Endothelial cell of umbilical vein (primary cell): Measurements from ENCODE around the gene SPATS2L. TPM values are rescaled to one million over a fixed set of nuclear protein-coding genes. Genes with fewer than 3 reads are reported as not detected.

Source experiments
- BruUV-seq: library from RNA; stranded (reverse); fragments of 400-500 nt; replicated peaks from 2 replicates; lab custom pipeline; 2021; lab: Mats Ljungman, UMichigan
- CTCF ChIA-PET: fragments of 300-600, 350-600 bp; sonication (Branson Sonifier 250); formaldehyde crosslinking; loops from one replicate; lab custom pipeline; 2021; ENCODE audit warnings: antibody characterized with exemption, inconsistent platforms; lab: Charles Lee
- POLR2A ChIA-PET: fragments of 300-600, 350-600 bp; sonication (Branson Sonifier 250); formaldehyde crosslinking; loops from one replicate; lab custom pipeline; 2021; ENCODE audit warnings: antibody characterized with exemption, inconsistent platforms; lab: Charles Lee
- DNase-seq: peaks from one replicate; pipeline ENCODE4 v3.0.0-alpha.2; 2011; ENCODE audit warnings: low read depth, low spot score
- FAIRE-seq: peaks from 2 replicates; lab custom pipeline; 2011; peaks lifted over from hg19 to GRCh38; lab: Jason Lieb, UNC
- H2AFZ ChIP-seq: 2 replicates; pipeline ENCODE4 v1.6.0; 2012; ENCODE audit warnings: low read depth, low read length, control low read depth, inconsistent platforms
- H3K27ac ChIP-seq: 2 replicates; pipeline ENCODE4 v1.5.1; 2011; ENCODE audit warnings: low read depth, mild to moderate bottlenecking, control low read depth, low read length, moderate library complexity; ENCODE audit not compliant: insufficient read depth
- H3K27me3 ChIP-seq, 2 experiments: 2 replicates each; pipeline versions ENCODE4 v1.6.0 to v1.6.1; 2011; ENCODE audit warnings: low read length in 2 of 2, mixed read lengths in 1 of 2; ENCODE audit not compliant: control insufficient read depth in 2 of 2, insufficient read depth in 2 of 2
- H3K36me3 ChIP-seq, 2 experiments: 2 replicates in 1 of 2; 3 replicates in 1 of 2; pipeline ENCODE4 v1.5.1; 2011; ENCODE audit warnings: low read length in 2 of 2, mild to moderate bottlenecking in 1 of 2, moderate library complexity in 1 of 2; ENCODE audit not compliant: control insufficient read depth in 2 of 2, insufficient read depth in 2 of 2; ENCODE audit errors: extremely low read depth in 1 of 2
- H3K4me1 ChIP-seq: 3 replicates; pipeline ENCODE4 v1.5.1; 2011; ENCODE audit warnings: mild to moderate bottlenecking, low read length; ENCODE audit not compliant: control insufficient read depth, insufficient read depth; ENCODE audit errors: extremely low read depth
- H3K4me2 ChIP-seq: 2 replicates; pipeline ENCODE4 v1.6.1; 2011; ENCODE audit warnings: low read length, control low read depth, mixed read lengths; ENCODE audit not compliant: insufficient read depth
- H3K4me3 ChIP-seq, 3 experiments: fragments of 200-600 bp in 1 of 3; sonication (generic), shearing (Covaris generic) in 1 of 3; replicated peaks in 1 of 3; 2 replicates each; pipeline ENCODE4 v1.5.1; 2011 to 2016; ENCODE audit warnings: control low read depth in 3 of 3, low read length in 3 of 3, mild to moderate bottlenecking in 2 of 3, inconsistent platforms in 1 of 3, low read depth in 1 of 3, moderate library complexity in 1 of 3; ENCODE audit not compliant: insufficient read depth in 1 of 3
- H3K79me2 ChIP-seq: 2 replicates; pipeline ENCODE4 v1.6.0; 2012; ENCODE audit warnings: low read length, inconsistent platforms; ENCODE audit not compliant: control insufficient read depth, insufficient read depth
- H3K9ac ChIP-seq: replicated peaks from 2 replicates; pipeline ENCODE3; 2011; ENCODE audit warnings: low read length, control low read depth; ENCODE audit not compliant: insufficient read depth; ENCODE audit errors: extremely low read depth
- H3K9me1 ChIP-seq: replicated peaks from 3 replicates; pipeline ENCODE4 v1.6.0; 2011; ENCODE audit warnings: mild to moderate bottlenecking, low read length; ENCODE audit not compliant: control insufficient read depth, insufficient read depth; ENCODE audit errors: extremely low read depth
- H3K9me3 ChIP-seq: replicated peaks from 2 replicates; pipeline ENCODE4 v1.5.1; 2012; ENCODE audit warnings: low read length, inconsistent platforms; ENCODE audit not compliant: control insufficient read depth, insufficient read depth
- H4K20me1 ChIP-seq: replicated peaks from 2 replicates; pipeline ENCODE3; 2011; ENCODE audit warnings: mild to moderate bottlenecking, low read length; ENCODE audit not compliant: control insufficient read depth, insufficient read depth; ENCODE audit errors: extremely low read depth
- CTCF ChIP-seq, 2 donors: IDR thresholded peaks; 1 replicate in 1 of 2; 2 replicates in 1 of 2; pipeline ENCODE4 v1.5.1; 2011; ENCODE audit warnings: low read length in 2 of 2, mild to moderate bottlenecking in 2 of 2, moderate library complexity in 2 of 2, control low read depth in 1 of 2, inconsistent platforms in 1 of 2, low read depth in 1 of 2; ENCODE audit not compliant: insufficient read depth in 1 of 2; ENCODE audit errors: extremely low read depth in 1 of 2
- EZH2 ChIP-seq: IDR thresholded peaks from 2 replicates; pipeline ENCODE4 v1.6.1; 2012; ENCODE audit warnings: borderline replicate concordance, low read depth, mild to moderate bottlenecking, moderate library complexity, low read length, inconsistent platforms; ENCODE audit not compliant: severe bottlenecking
- FOS ChIP-seq: IDR thresholded peaks from 2 replicates; pipeline ENCODE4 v1.6.1; 2011; ENCODE audit warnings: mild to moderate bottlenecking, low read length, moderate library complexity, borderline replicate concordance; ENCODE audit not compliant: insufficient read depth
- GATA2 ChIP-seq: IDR thresholded peaks from 2 replicates; pipeline ENCODE4 v1.7.0; 2011; ENCODE audit warnings: low read depth, mild to moderate bottlenecking, moderate library complexity, mixed read lengths, low read length; ENCODE audit not compliant: insufficient read length, insufficient read depth
- JUN ChIP-seq: IDR thresholded peaks from 2 replicates; pipeline ENCODE4 v1.6.1; 2011; ENCODE audit warnings: borderline replicate concordance, low read depth; ENCODE audit not compliant: insufficient read length, insufficient read depth
- MAX ChIP-seq: IDR thresholded peaks from 2 replicates; pipeline ENCODE4 v1.6.1; 2011; ENCODE audit not compliant: insufficient read depth, insufficient read length
- MYC ChIP-seq: IDR thresholded peaks from one replicate; pipeline ENCODE4 v1.6.1; 2011; ENCODE audit warnings: mild to moderate bottlenecking, low read depth, low read length
- POLR2A ChIP-seq: IDR thresholded peaks from 2 replicates; pipeline ENCODE4 v1.6.1; 2012; ENCODE audit warnings: low read depth, mild to moderate bottlenecking, control low read depth, low read length
- POLR2AphosphoS5 ChIP-seq: IDR thresholded peaks from 2 replicates; pipeline ENCODE4 v1.6.1; 2012; ENCODE audit warnings: low read depth, mild to moderate bottlenecking, control low read depth, low read length, moderate library complexity; ENCODE audit not compliant: insufficient read depth
- dilution Hi-C: fragments of 300-500 bp; cut with MboI; formaldehyde crosslinking; loops from one replicate; pipeline ENCODE4 v1.15.0; 2019; ENCODE audit warnings: low sequenced_read_pairs; ENCODE audit not compliant: extremely low pct_ligation_motif_present
- intact Hi-C: fragments of 100-400 bp; cut with micrococcal nuclease; formaldehyde crosslinking; loops from one replicate; pipeline ENCODE4 v1.10.0; 2022
- polyA plus RNA-seq, 4 experiments: library from polyadenylated mRNA; depleted of rRNA in 3 of 4; stranded (reverse) in 3 of 4; unstranded in 1 of 4; fragments of >200 nt; gene quantifications; 2 replicates each; pipeline versions ENCODE4 v1.2.1 to v1.2.3, GENCODE V29; 2011 to 2012; ENCODE audit warnings: missing spikeins in 1 of 4
- total RNA-seq: library from RNA; stranded (reverse); gene quantifications from 2 replicates; pipeline ENCODE4 v1.2.3, GENCODE V29; 2021

The SPATS2L gene
- total and polyA plus RNA-seq, 2 donors (not counting 3 experiments of a cell fraction or from before 2014, with no cell fraction given): 29.1 to 72.9 TPM

GRCh38 chr2:200377355-200378336 lies 71.2 kb downstream of the SPATS2L start:
- no peaks in the 10 kb centered on the region for H3K36me3 ChIP-seq
- no peaks in the 10 kb centered on the region for H3K27me3 ChIP-seq
- H3K4me3 ChIP-seq: no peak overlapping the region
- no peak overlapping the region for H3K4me2 ChIP-seq
- no peak for TF ChIP-seq CTCF (IDR thresholded peaks at IDR 0.05; ENCODE audit: extremely low read depth in 1 of 2, insufficient read depth in 1 of 2, low read depth in 1 of 2, low read length in 2 of 2)
- TF ChIP-seq MAX: no peak
- TF ChIP-seq POLR2AphosphoS5: no peak
- TF ChIP-seq EZH2: no peak
- no peak for TF ChIP-seq GATA2
- TF ChIP-seq FOS: no peak
- TF ChIP-seq POLR2A: no peak
- TF ChIP-seq MYC: no peak
- no peak for TF ChIP-seq JUN
- POLR2A ChIA-PET: interaction anchor here (1.4 kb wide), 1 partner anchor 31 kb away, joined by 3 read pairs; no protein-coding TSS in a partner anchor
- H4K20me1 ChIP-seq: no peaks in the 10 kb centered on the region
- BruUV-seq: no TSS peak
- CTCF ChIA-PET: interaction anchor here (1.0 to 2.7 kb wide), 7 partner anchors 11 to 104 kb away, joined by 3 to 9 read pairs (median 6); partner anchors contain the start of gene SPATS2L
- H3K9me3 ChIP-seq: no peaks in the 10 kb centered on the region
- FAIRE-seq: no peak
- H3K9me1 ChIP-seq: no peaks in the 10 kb centered on the region
- no peak overlapping the region for H3K9ac ChIP-seq
- DNase-seq: no peak
- peak overlapping the region; percentile 69 for H3K27ac ChIP-seq
- intact Hi-C loops (loop anchor here (2.0 to 5.0 kb wide), 2 partner anchors 35 to 69 kb away; no protein-coding TSS in a partner anchor), dilution Hi-C loops (no loop called here)
- peaks cover 30% of the 10 kb centered on the region for H3K79me2 ChIP-seq
- H3K4me1 ChIP-seq: peaks cover 61% of the 10 kb centered on the region
- no peak overlapping the region for H2AFZ ChIP-seq
